HG03108 (cell line): ENCODE measurements around the gene SHROOM3.

Source experiments
- ATAC-seq: cut with Tn5 transposase; IDR thresholded peaks from one replicate; pipeline ENCODE4 v1.9.1; 2021; ENCODE audit warnings: moderate library complexity; ENCODE audit not compliant: unreplicated experiment

The SHROOM3 gene

GRCh38 chr4:76489686-76490161 lies 54.7 kb downstream of the SHROOM3 start:
- ATAC-seq: no peak

GRCh38 chr4:76492055-76492454 lies 57.0 kb downstream of the SHROOM3 start:
- ATAC-seq: no peak

GRCh38 chr4:76494243-76494642 lies 59.2 kb downstream of the SHROOM3 start:
- no peak for ATAC-seq

- ATAC-seq: no peak
Measured at GRCh38 chr4:76494871-76495590, 60.0 kb downstream of the SHROOM3 start.

- ATAC-seq: no peak
Measured at GRCh38 chr4:76498550-76498949, 63.5 kb downstream of the SHROOM3 start.

- peak; percentile 90 for ATAC-seq
Measured at GRCh38 chr4:76499461-76499860, 64.4 kb downstream of the SHROOM3 start.

GRCh38 chr4:76502886-76503285 lies 67.9 kb downstream of the SHROOM3 start:
- no peak for ATAC-seq

GRCh38 chr4:76504613-76505465 lies 69.8 kb downstream of the SHROOM3 start:
- ATAC-seq: no peak

GRCh38 chr4:76511947-76512346 lies 76.9 kb downstream of the SHROOM3 start:
- no peak for ATAC-seq

GRCh38 chr4:76513482-76513881 lies 78.5 kb downstream of the SHROOM3 start:
- ATAC-seq: no peak

- no peak for ATAC-seq
Measured at GRCh38 chr4:76514087-76514486, 79.1 kb downstream of the SHROOM3 start.

- peak; percentile 61 for ATAC-seq
Measured at GRCh38 chr4:76515975-76516843, 81.2 kb downstream of the SHROOM3 start.

GRCh38 chr4:76518241-76518640 lies 83.2 kb downstream of the SHROOM3 start:
- ATAC-seq: no peak

- ATAC-seq: no peak
Measured at GRCh38 chr4:76523593-76523992, 88.6 kb downstream of the SHROOM3 start.

- no peak for ATAC-seq
Measured at GRCh38 chr4:76525751-76526150, 90.7 kb downstream of the SHROOM3 start.

- no peak for ATAC-seq
Measured at GRCh38 chr4:76526585-76526990, 91.6 kb downstream of the SHROOM3 start.

- no peak for ATAC-seq
Measured at GRCh38 chr4:76527666-76528065, 92.6 kb downstream of the SHROOM3 start.

GRCh38 chr4:76531597-76531996 lies 96.6 kb downstream of the SHROOM3 start:
- ATAC-seq: no peak

GRCh38 chr4:76532805-76533204 lies 97.8 kb downstream of the SHROOM3 start:
- ATAC-seq: no peak

- ATAC-seq: no peak
Measured at GRCh38 chr4:76533314-76533713, 98.3 kb downstream of the SHROOM3 start.
